ENCODE measurements around the gene PROKR2. TPM values are rescaled to one million over a fixed set of nuclear protein-coding genes. Genes with fewer than 3 reads are reported as not detected.

Gene PROKR2
- polyA plus RNA-seq, 1 of the 3 experiments (the other 2 are of a cell fraction): 0.13 TPM

DNA sequence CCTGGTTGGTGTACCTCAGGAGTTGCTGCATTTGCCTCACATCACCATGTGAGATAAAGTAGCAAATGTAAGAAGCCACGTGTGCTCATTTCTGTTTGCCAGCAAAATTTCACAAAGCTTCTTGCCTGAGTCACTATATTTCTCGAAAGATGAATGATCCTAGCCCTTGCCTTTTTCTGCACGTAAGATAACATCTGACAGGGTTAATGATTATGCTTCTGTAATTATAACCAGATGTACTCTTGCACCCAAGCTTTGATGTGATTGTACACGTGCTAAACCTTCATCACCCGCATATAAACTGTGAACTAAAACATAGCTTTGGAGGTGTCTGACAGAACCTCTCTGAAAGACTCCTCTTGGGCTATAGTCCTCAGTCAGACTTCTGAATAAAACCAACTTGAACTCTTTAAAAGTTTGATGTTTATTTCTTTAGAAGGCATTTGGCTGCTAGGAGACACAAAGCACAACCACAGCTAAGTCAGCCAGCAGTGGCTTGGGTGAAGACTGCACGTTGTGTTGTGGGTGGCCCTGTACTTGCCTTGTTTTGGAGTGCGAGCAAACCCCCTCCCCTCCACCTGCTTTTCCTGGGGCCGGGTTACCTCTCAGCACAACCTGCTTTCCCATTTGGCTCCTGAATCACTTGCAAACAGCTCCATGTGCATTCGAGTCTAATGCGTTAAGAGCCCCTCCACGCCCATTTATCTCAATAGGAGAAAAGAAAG, 19.3 kb downstream of the PROKR2 start (continued):
- TF ChIP-seq, protein P1, sequence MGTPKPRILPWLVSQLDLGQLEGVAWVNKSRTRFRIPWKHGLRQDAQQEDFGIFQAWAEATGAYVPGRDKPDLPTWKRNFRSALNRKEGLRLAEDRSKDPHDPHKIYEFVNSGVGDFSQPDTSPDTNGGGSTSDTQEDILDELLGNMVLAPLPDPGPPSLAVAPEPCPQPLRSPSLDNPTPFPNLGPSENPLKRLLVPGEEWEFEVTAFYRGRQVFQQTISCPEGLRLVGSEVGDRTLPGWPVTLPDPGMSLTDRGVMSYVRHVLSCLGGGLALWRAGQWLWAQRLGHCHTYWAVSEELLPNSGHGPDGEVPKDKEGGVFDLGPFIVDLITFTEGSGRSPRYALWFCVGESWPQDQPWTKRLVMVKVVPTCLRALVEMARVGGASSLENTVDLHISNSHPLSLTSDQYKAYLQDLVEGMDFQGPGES (IDR thresholded peaks at IDR 0.05; ENCODE audit: low read depth, low read length): no peak

DNA sequence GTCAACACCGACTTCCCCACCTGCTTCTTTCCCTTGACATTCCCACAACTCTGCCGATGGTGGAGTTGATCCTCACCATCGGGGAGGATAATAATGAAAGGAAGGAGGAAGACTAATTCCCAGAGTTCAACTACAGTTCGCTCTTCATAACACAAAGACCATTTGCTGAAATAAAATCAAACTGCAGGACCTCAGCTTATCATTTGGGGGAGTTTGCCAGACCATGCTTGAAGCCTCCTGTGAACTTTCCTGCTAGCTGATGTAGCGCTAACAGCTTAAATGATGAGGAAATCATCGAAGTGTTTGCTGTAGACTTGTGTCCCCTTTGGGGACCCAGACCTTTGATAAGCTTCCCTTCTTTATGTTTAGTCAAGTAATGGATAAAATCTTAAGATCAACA, 26.2 kb downstream of the PROKR2 start:
- 55% methylated on average over 6 of the region's 6 CpGs for WGBS (ENCODE audit: low lambda C conversion rate)
- Histone ChIP-seq H3F3A (replicated peaks; ENCODE audit: insufficient read depth) (no peaks in the 10 kb centered on the region), H3K9me2 (no peaks in the 10 kb centered on the region), H3K79me2 (ENCODE audit: insufficient read depth) (no peaks in the 10 kb centered on the region), H3K4me3 (ENCODE audit: low read depth in 2 of 2, low read length in 1 of 2) (no peak overlapping the region), H4K20me1 (ENCODE audit: insufficient read depth) (no peaks in the 10 kb centered on the region), H3K36me3 (replicated peaks in 1 of 2; ENCODE audit: control insufficient read depth in 1 of 2, insufficient read depth in 2 of 2, low read length in 1 of 2) (no peaks in the 10 kb centered on the region), H3K27ac (ENCODE audit: low read depth in 2 of 2, low read length in 1 of 2) (no peak overlapping the region), H3K4me2 (no peak overlapping the region), H3K9ac (no peak overlapping the region), H3K9me3 (no peaks in the 10 kb centered on the region), H3K4me1 (ENCODE audit: control insufficient read depth in 1 of 2, insufficient read depth in 2 of 2, low read depth in 1 of 2, low read length in 1 of 2) (no peaks in the 10 kb centered on the region), H2AFZ (ENCODE audit: low read depth) (no peak overlapping the region), H3K27me3 (ENCODE audit: insufficient read depth) (no peaks in the 10 kb centered on the region)
- ChIA-PET CTCF (interaction anchor here (0.9 to 1.4 kb wide), 2 partner anchors 68 to 85 kb away, joined by 3 read pairs; no protein-coding TSS in a partner anchor), POLR2A (no interaction called here)
- TF ChIP-seq EZH2phosphoT487 (IDR thresholded peaks at IDR 0.05; ENCODE audit: borderline replicate concordance, low read depth) (no peak), SMC3 (IDR thresholded peaks at IDR 0.05; ENCODE audit: low read depth, low read length) (no peak), FOXJ3 (CRISPR knock-in tag; IDR thresholded peaks at IDR 0.05) (no peak), TEAD4 (IDR thresholded peaks at IDR 0.05; ENCODE audit: borderline replicate concordance, insufficient read depth) (no peak), MXI1 (IDR thresholded peaks at IDR 0.05; ENCODE audit: low read depth, low read length) (no peak), RFX5 (IDR thresholded peaks at IDR 0.05; ENCODE audit: low read length) (no peak), NFIC (IDR thresholded peaks at IDR 0.05; ENCODE audit: borderline replicate concordance) (no peak), YY1 (IDR thresholded peaks at IDR 0.05; ENCODE audit: low read depth) (no peak), SIN3A (IDR thresholded peaks at IDR 0.05; ENCODE audit: borderline replicate concordance, low read depth, low read length) (no peak), POLR2AphosphoS5 (IDR thresholded peaks at IDR 0.05; ENCODE audit: low read depth, low read length) (no peak), CHD2 (IDR thresholded peaks at IDR 0.05; ENCODE audit: low read length, partially characterized antibody) (no peak)
- TF ChIP-seq, protein P2, sequence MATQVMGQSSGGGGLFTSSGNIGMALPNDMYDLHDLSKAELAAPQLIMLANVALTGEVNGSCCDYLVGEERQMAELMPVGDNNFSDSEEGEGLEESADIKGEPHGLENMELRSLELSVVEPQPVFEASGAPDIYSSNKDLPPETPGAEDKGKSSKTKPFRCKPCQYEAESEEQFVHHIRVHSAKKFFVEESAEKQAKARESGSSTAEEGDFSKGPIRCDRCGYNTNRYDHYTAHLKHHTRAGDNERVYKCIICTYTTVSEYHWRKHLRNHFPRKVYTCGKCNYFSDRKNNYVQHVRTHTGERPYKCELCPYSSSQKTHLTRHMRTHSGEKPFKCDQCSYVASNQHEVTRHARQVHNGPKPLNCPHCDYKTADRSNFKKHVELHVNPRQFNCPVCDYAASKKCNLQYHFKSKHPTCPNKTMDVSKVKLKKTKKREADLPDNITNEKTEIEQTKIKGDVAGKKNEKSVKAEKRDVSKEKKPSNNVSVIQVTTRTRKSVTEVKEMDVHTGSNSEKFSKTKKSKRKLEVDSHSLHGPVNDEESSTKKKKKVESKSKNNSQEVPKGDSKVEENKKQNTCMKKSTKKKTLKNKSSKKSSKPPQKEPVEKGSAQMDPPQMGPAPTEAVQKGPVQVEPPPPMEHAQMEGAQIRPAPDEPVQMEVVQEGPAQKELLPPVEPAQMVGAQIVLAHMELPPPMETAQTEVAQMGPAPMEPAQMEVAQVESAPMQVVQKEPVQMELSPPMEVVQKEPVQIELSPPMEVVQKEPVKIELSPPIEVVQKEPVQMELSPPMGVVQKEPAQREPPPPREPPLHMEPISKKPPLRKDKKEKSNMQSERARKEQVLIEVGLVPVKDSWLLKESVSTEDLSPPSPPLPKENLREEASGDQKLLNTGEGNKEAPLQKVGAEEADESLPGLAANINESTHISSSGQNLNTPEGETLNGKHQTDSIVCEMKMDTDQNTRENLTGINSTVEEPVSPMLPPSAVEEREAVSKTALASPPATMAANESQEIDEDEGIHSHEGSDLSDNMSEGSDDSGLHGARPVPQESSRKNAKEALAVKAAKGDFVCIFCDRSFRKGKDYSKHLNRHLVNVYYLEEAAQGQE (IDR thresholded peaks at IDR 0.05; ENCODE audit: low read depth, low read length): no peak
- TF ChIP-seq, protein P3, sequence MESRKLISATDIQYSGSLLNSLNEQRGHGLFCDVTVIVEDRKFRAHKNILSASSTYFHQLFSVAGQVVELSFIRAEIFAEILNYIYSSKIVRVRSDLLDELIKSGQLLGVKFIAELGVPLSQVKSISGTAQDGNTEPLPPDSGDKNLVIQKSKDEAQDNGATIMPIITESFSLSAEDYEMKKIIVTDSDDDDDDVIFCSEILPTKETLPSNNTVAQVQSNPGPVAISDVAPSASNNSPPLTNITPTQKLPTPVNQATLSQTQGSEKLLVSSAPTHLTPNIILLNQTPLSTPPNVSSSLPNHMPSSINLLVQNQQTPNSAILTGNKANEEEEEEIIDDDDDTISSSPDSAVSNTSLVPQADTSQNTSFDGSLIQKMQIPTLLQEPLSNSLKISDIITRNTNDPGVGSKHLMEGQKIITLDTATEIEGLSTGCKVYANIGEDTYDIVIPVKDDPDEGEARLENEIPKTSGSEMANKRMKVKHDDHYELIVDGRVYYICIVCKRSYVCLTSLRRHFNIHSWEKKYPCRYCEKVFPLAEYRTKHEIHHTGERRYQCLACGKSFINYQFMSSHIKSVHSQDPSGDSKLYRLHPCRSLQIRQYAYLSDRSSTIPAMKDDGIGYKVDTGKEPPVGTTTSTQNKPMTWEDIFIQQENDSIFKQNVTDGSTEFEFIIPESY (IDR thresholded peaks at IDR 0.05; ENCODE audit: borderline replicate concordance, low read depth): no peak
- TF ChIP-seq, protein P4, sequence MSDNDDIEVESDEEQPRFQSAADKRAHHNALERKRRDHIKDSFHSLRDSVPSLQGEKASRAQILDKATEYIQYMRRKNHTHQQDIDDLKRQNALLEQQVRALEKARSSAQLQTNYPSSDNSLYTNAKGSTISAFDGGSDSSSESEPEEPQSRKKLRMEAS (IDR thresholded peaks at IDR 0.05; ENCODE audit: low read depth): no peak
- TF ChIP-seq, protein P1 (IDR thresholded peaks at IDR 0.05; ENCODE audit: low read depth, low read length): no peak
- DNase-seq: no peak

Data from SK-N-SH (cell line).